Subcutaneous preadipocyte (primary cell): ENCODE measurements around the gene CRYBA2. TPM values are rescaled to one million over a fixed set of nuclear protein-coding genes. Genes with fewer than 3 reads are reported as not detected.

Source experiments
- small RNA-seq: library from RNA; depleted of rRNA; stranded (forward); fragments of <200 nt; gene quantifications from one replicate; pipeline ENCODE3, GENCODE V24; 2012
- total RNA-seq: library from RNA; depleted of rRNA; stranded (reverse); fragments of >200 nt; gene quantifications from 2 replicates; pipeline ENCODE4 v1.2.3, GENCODE V29; 2012

Gene CRYBA2, protein sequence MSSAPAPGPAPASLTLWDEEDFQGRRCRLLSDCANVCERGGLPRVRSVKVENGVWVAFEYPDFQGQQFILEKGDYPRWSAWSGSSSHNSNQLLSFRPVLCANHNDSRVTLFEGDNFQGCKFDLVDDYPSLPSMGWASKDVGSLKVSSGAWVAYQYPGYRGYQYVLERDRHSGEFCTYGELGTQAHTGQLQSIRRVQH
- total RNA-seq = not detected in 2 replicates

DNA sequence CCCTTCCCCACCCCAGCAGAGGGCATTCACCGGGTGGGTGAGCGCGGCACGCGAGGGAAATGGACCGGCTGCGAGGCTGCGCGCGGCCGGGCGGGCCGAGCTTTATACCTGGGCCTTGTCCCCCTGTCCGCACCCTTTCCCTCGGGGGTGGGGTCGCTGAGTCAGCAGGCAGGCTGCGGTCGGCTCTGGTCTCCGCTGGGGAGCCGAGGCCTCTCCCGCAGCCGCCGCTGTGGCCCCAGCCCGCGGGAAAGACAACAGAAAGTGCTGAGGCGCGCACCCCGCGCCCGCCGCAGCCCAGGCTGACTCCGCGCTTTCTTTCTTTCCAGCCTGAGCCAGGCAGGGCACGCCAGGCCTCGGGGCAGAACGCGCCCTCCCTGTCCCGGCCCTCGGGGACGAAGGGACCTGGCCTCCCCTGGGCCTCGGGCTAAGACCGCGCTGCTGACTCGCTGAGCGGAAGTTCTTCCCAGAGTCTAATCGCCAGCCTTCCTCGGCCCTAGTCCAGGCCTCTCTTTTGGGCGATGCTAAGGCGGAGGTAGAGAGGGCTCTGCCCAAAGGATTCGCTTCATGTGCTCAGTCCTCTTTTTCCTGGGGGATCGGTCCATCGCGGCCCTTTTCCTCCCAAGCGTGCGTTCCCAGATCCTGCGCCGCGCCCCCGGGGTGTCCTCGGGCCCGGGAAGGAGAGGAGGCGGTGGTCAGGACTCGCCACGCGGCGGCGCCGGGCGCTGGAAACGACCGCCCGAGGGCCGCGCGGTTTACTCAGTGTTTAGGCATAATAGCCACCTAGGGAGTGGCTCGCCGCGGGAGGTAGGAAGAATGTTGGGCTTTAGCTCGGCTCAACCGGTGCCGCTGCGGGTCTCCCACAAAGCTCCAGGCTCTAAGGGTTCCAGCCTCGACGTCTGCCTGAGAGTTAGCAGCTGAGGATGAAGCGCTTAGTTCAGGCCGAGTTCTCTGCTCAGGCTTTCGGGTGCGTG, at the start of gene CRYBA2:
CRYBA2 (minus strand) TSS at position 78 of the 971 bp plus-strand sequence. CDS start 246 bp downstream, outside the sequence.

DNA sequence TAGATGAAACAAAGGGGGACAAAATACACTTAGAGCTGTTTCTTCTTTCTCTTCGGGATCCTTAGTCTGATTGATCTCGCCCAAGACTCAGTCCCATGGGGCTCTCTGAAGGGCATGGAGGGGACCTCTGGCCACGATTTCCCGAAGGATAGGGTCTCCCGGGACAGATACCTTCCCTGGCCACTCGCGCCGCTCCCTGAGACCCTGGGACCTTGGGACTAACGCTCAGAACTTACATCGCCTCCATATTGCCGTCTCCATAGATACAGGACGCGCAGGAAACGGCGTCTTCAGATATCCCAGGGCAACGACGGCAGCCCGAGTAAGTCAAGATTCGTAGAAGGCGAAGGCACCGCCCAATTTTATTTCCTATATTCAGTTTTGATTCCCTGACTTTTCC, 48.0 kb upstream of the CRYBA2 start, which contains the start of gene CFAP65:
CFAP65 (minus strand) TSS at position 265 of the 400 bp plus-strand sequence. CDS start 2,468 bp downstream, outside the sequence.

DNA sequence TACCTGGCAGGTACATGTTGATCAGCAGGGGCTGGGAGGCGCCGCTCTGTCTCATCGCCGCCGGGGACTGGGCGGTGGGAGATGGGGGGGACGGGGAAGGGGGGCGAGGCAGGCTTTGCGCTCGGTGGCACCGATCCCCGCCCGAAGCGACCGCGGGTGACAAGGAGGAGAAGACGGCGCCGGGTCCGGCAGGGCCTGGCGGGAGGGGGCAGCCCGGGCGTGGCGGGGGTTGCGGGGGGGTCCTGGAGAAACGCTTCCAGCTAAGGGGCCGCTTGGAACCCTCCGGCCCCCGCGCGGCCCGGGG, 8.2 kb downstream of the CRYBA2 start, which contains the start of gene FEV:
FEV (minus strand) TSS at position 164 of the 304 bp plus-strand sequence; CDS start at position 55, 109 bp downstream.

DNA sequence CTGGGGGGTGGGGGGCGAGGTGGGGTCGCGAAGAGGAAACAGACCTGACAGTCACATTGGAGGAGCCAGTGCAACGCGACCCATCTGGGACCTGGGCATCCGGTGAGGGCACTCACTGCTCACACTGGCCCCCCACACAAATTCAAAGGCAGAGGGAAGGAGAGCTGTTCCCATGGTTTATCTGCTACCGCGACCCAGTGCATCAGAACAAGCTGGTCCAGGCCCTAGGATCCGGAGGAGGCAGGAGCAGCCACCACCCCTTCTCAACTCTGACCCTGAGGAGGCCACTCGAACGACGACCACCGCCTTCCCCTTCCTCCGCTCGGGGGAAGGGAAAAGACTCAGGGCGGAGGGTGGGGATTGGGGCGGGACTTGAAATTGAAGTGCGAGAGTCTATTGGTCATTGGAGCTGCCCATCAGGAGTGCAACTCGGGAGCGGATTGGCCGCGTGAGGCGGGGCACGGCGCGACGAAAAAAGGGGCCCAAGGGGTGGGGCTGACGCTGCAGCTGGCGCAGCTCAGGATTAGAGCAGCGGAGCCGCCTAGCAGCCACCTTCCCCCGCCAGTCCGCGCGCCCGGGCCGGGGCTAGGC, 34.0 kb downstream of the CRYBA2 start, which contains the start of gene CDK5R2:
CDK5R2 (plus strand) TSS at position 526 of the 591 bp plus-strand sequence. CDS start 155 bp downstream, outside the sequence.

Small RNA genes within 50 kb of the gene (small RNA-seq; reads per million reads assigned to genes)
- gene MIR375 = not detected

Other genes starting within 250 kb of the CRYBA2 start
- 0.98 and 3.7 TPM in 2 replicates for gene CYP27A1, start 211.3 kb downstream of the CRYBA2 start, total RNA-seq
- 0.37 TPM in 1 of 2 replicates, not detected in the other for gene PRKAG3, start 161.6 kb downstream of the CRYBA2 start, total RNA-seq
- gene WNT6, start 133.6 kb downstream of the CRYBA2 start, total RNA-seq = not detected in 2 replicates
- gene WNT10A, start 112.6 kb downstream of the CRYBA2 start, total RNA-seq = not detected in 2 replicates
- gene CDK5R2, start 33.8 kb downstream of the CRYBA2 start, total RNA-seq = not detected in 2 replicates
- not detected in 2 replicates for gene FEV, start 8.2 kb downstream of the CRYBA2 start, total RNA-seq
- 0.20 TPM in 1 of 2 replicates, not detected in the other for gene CFAP65, start 48.1 kb upstream of the CRYBA2 start, total RNA-seq
- gene IHH, start 67.5 kb upstream of the CRYBA2 start, total RNA-seq = not detected in 2 replicates
- gene NHEJ1, start 167.4 kb upstream of the CRYBA2 start, total RNA-seq = 21.3 and 21.7 TPM in 2 replicates
- gene SLC23A3, start 176.6 kb upstream of the CRYBA2 start, total RNA-seq = 0.73 and 1.8 TPM in 2 replicates
- 17.0 and 18.0 TPM in 2 replicates for gene CNPPD1, start 183.5 kb upstream of the CRYBA2 start, total RNA-seq
- 55.9 and 59.6 TPM in 2 replicates for gene RETREG2, start 184.9 kb upstream of the CRYBA2 start, total RNA-seq
- 19.4 and 21.3 TPM in 2 replicates for gene ZFAND2B, start 213.4 kb upstream of the CRYBA2 start, total RNA-seq
- gene ABCB6, start 225.5 kb upstream of the CRYBA2 start, total RNA-seq = 30.9 and 40.1 TPM in 2 replicates
- 44.2 and 50.3 TPM in 2 replicates for gene ATG9A, start 236.2 kb upstream of the CRYBA2 start, total RNA-seq
- 15.1 and 20.7 TPM in 2 replicates for gene ANKZF1, start 236.4 kb upstream of the CRYBA2 start, total RNA-seq